PFSK-1 (cell line): ENCODE results near the gene CREB3.

Experiments used
- POLR2AphosphoS5 ChIP-seq: IDR thresholded peaks from 2 replicates; pipeline ENCODE4 v1.6.1; 2012; ENCODE audit warnings: low read depth, mild to moderate bottlenecking, control low read depth, low read length, moderate library complexity
- TAF1 ChIP-seq: IDR thresholded peaks from 2 replicates; pipeline ENCODE4 v1.6.1; 2012; ENCODE audit warnings: low read length, control low read depth, borderline replicate concordance; ENCODE audit not compliant: insufficient read depth

GRCh38 chr9:35686222-35687203 lies 46.0 kb upstream of the CREB3 start:
- no peak for TF ChIP-seq TAF1
- TF ChIP-seq POLR2AphosphoS5, result no peak
